DND-41 (cell line): ENCODE results near the gene CDC45.

Experiments
- ATAC-seq: fragments of 200-7000 bp; cut with Tn5 transposase; 3 replicates; pipeline ENCODE4 v1.9.1; 2021; ENCODE audit warnings: low read depth; ENCODE audit not compliant: insufficient read depth
- DNase-seq: peaks from one replicate; pipeline ENCODE4 v3.0.0-alpha.2; 2020
- H2AFZ ChIP-seq: 2 replicates; pipeline ENCODE4 v1.6.0; 2012; ENCODE audit warnings: low read depth, low read length
- H3K27ac ChIP-seq: 2 replicates; pipeline ENCODE4 v1.5.1; 2012; ENCODE audit warnings: low read length, inconsistent platforms
- H3K27me3 ChIP-seq: fragments of 200-600 bp; sonication (generic); 2 replicates; pipeline ENCODE4 v1.6.0; 2012; ENCODE audit warnings: low read length, mild to moderate bottlenecking, inconsistent platforms; ENCODE audit not compliant: insufficient read depth, poor library complexity
- H3K36me3 ChIP-seq: 2 replicates; pipeline ENCODE4 v1.5.1; 2012; ENCODE audit warnings: low read length, inconsistent platforms; ENCODE audit not compliant: insufficient read depth
- H3K4me1 ChIP-seq: 2 replicates; pipeline ENCODE4 v1.5.1; 2012; ENCODE audit warnings: mild to moderate bottlenecking, low read length; ENCODE audit not compliant: insufficient read depth
- H3K4me2 ChIP-seq: 2 replicates; pipeline ENCODE4 v1.6.0; 2012; ENCODE audit warnings: mild to moderate bottlenecking, moderate library complexity, low read length, inconsistent platforms; ENCODE audit not compliant: insufficient read depth
- H3K4me3 ChIP-seq, 2 experiments: fragments of 200-600 bp in 1 of 2; shearing (Covaris generic) in 1 of 2; 2 replicates each; pipeline ENCODE4 v1.5.1; 2012 to 2016; ENCODE audit warnings: inconsistent platforms in 2 of 2, low read length in 2 of 2, mild to moderate bottlenecking in 2 of 2, low read depth in 1 of 2, moderate library complexity in 1 of 2
- H3K79me2 ChIP-seq: 2 replicates; pipeline ENCODE4 v1.6.0; 2012; ENCODE audit warnings: low read length, inconsistent platforms; ENCODE audit not compliant: insufficient read depth
- H3K9ac ChIP-seq: 2 replicates; pipeline ENCODE4 v1.6.0; 2012; ENCODE audit warnings: low read depth, mild to moderate bottlenecking, inconsistent platforms, low read length, moderate library complexity
- H3K9me3 ChIP-seq: 2 replicates; pipeline ENCODE4 v1.5.1; 2012; ENCODE audit warnings: low read length, moderate library complexity, mild to moderate bottlenecking, inconsistent platforms; ENCODE audit not compliant: insufficient read depth, severe bottlenecking
- H4K20me1 ChIP-seq: 2 replicates; pipeline ENCODE4 v1.6.0; 2012; ENCODE audit warnings: low read length; ENCODE audit not compliant: insufficient read depth
- EZH2 ChIP-seq: IDR thresholded peaks from 3 replicates; pipeline ENCODE4 v1.6.1; 2012; ENCODE audit warnings: borderline replicate concordance, low read depth, mild to moderate bottlenecking, moderate library complexity, low read length, inconsistent platforms; ENCODE audit not compliant: severe bottlenecking
- TF ChIP-seq, protein P1 (sequence below): IDR thresholded peaks from 2 replicates; pipeline ENCODE4 v1.5.1; 2012; ENCODE audit warnings: borderline replicate concordance, low read length, moderate library complexity, mild to moderate bottlenecking; ENCODE audit not compliant: poor library complexity, severe bottlenecking; ENCODE audit errors: extremely low read depth

The CDC45 gene

DNA sequence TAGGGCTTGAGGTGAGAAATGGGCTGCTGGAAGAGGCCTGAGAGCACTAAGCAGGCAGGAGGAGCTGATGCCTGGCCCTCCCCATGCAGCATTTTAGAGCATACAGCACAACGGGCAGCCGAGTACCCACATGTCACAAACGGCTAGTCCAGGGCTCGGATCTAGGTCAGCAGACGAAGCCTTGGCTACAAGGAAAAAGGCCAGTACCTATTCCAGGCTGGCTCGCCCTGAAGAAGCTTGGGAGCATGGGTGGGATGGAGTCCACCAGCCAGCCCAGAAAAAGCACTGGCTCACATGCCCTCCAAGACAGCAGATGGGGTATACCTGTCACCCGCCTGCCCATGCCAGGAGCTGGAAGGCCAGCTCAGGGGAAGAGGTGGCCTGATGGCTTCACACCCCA lies 10.3 kb upstream of the CDC45 start:
- no peak overlapping the region for H3K4me3 ChIP-seq
- ATAC-seq, result no peak
- H3K9me3 ChIP-seq, result no peaks in the 10 kb centered on the region
- H2AFZ ChIP-seq, result no peak overlapping the region
- no peaks in the 10 kb centered on the region for H3K4me1 ChIP-seq
- H3K27me3 ChIP-seq, result no peaks in the 10 kb centered on the region
- H3K27ac ChIP-seq, result no peak overlapping the region
- no peak overlapping the region for H3K9ac ChIP-seq
- TF ChIP-seq EZH2, result no peak
- TF ChIP-seq, protein P1, sequence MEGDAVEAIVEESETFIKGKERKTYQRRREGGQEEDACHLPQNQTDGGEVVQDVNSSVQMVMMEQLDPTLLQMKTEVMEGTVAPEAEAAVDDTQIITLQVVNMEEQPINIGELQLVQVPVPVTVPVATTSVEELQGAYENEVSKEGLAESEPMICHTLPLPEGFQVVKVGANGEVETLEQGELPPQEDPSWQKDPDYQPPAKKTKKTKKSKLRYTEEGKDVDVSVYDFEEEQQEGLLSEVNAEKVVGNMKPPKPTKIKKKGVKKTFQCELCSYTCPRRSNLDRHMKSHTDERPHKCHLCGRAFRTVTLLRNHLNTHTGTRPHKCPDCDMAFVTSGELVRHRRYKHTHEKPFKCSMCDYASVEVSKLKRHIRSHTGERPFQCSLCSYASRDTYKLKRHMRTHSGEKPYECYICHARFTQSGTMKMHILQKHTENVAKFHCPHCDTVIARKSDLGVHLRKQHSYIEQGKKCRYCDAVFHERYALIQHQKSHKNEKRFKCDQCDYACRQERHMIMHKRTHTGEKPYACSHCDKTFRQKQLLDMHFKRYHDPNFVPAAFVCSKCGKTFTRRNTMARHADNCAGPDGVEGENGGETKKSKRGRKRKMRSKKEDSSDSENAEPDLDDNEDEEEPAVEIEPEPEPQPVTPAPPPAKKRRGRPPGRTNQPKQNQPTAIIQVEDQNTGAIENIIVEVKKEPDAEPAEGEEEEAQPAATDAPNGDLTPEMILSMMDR, result no peak
- peaks cover 54% of the 10 kb centered on the region for H4K20me1 ChIP-seq
- DNase-seq, result no peak
- H3K79me2 ChIP-seq, result peaks cover 44% of the 10 kb centered on the region
- peaks cover 96% of the 10 kb centered on the region for H3K36me3 ChIP-seq
- no peak overlapping the region for H3K4me2 ChIP-seq

DNA sequence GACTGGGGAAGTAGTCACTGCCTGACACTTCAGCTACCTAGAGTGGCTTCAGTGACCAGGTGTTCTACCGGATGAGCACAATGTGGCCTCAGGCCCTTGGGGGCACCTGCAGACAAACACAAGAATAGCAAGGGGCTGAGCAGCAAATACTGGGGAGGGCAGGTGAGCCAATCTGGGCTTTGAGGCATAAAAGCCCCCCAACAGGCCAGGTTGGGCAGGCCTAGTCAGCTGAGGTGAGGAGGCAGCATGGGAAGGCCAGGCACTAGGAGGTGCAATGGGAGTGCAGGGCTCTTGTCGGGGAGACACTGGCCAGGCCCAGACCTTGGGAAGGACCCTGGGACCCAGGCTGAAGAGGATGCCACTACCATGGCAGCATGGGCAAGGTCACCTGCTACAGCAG lies 9.7 kb upstream of the CDC45 start:
- TF ChIP-seq, protein P1, result no peak
- no peak for TF ChIP-seq EZH2
- Histone ChIP-seq H3K9ac (no peak overlapping the region), H3K79me2 (peaks cover 50% of the 10 kb centered on the region), H3K4me1 (no peaks in the 10 kb centered on the region), H3K36me3 (peaks cover 96% of the 10 kb centered on the region), H3K27ac (no peak overlapping the region), H2AFZ (no peak overlapping the region), H3K4me3 (no peak overlapping the region), H3K9me3 (no peaks in the 10 kb centered on the region), H4K20me1 (peaks cover 58% of the 10 kb centered on the region), H3K4me2 (no peak overlapping the region), H3K27me3 (no peaks in the 10 kb centered on the region)
- ATAC-seq, result no peak
- DNase-seq, result no peak

DNA sequence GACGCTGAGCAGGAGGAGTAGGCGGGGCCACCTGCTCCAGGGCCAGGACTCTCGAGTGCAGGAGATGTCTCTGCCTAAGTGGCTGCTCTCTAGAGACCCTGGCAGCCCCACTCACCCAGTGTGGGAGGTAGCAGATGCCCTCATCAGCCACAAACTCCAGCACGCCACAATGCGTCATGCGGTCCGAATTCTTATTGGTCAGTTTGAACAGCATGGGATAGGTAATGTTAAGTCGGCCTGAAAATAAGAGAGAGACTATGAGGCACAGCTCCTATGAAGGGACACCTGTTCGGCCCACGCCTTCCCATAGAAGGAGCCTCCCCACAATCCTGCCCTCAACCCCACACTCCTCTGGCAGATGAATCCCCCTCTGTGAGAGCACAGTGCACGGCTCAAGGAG lies 8.1 kb upstream of the CDC45 start:
- Histone ChIP-seq H2AFZ (no peak overlapping the region), H3K9ac (no peak overlapping the region), H3K4me3 (no peak overlapping the region), H4K20me1 (peaks cover 72% of the 10 kb centered on the region), H3K27me3 (no peaks in the 10 kb centered on the region), H3K27ac (no peak overlapping the region), H3K4me2 (no peak overlapping the region), H3K4me1 (peaks cover 8% of the 10 kb centered on the region; the same call in 1 of the 2 replicates), H3K9me3 (no peaks in the 10 kb centered on the region), H3K79me2 (peaks cover 66% of the 10 kb centered on the region), H3K36me3 (peaks cover 96% of the 10 kb centered on the region)
- no peak for DNase-seq
- TF ChIP-seq, protein P1, result no peak
- TF ChIP-seq EZH2, result no peak
- ATAC-seq, result no peak

DNA sequence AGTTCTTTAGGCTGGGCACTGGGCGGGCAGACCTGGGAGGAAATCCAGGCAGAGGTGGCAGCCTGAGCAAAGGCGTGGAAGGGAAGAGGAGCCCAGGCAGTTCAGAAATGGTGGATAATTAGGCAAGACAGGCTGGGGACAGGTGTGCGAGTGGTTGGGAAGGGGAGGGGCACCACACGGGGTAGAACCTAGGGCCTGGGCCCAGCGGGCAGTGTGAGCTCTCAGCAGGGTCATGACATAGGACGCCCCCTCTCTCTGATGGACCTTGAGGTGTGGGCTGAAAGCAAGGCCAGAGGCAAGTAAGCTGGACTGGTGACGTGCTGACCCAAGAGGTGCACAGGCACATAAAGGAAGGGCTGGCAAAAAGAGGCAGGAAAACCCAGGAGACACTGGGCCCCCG lies 7.5 kb upstream of the CDC45 start:
- peaks cover 74% of the 10 kb centered on the region for H4K20me1 ChIP-seq

More for the DNA sequence above, 7.5 kb upstream of the CDC45 start:
- H3K9ac ChIP-seq, result no peak overlapping the region
- DNase-seq, result no peak
- H3K27ac ChIP-seq, result no peak overlapping the region
- H3K9me3 ChIP-seq, result no peaks in the 10 kb centered on the region
- ATAC-seq, result no peak
- peaks cover 12% of the 10 kb centered on the region for H3K4me1 ChIP-seq
- H3K36me3 ChIP-seq, result peaks cover 90% of the 10 kb centered on the region
- no peak overlapping the region for H2AFZ ChIP-seq
- TF ChIP-seq EZH2, result no peak
- TF ChIP-seq, protein P1, result no peak
- no peak overlapping the region for H3K4me2 ChIP-seq
- no peak overlapping the region for H3K4me3 ChIP-seq
- H3K79me2 ChIP-seq, result peaks cover 70% of the 10 kb centered on the region
- no peaks in the 10 kb centered on the region for H3K27me3 ChIP-seq
